Measurements from ENCODE around the gene C2orf42.
"Not testable (repeated sequence)": the region's sequence is repeated elsewhere in the genome, so short reads cannot be mapped to it uniquely, and the experiment has no call there.

The C2orf42 gene

DNA sequence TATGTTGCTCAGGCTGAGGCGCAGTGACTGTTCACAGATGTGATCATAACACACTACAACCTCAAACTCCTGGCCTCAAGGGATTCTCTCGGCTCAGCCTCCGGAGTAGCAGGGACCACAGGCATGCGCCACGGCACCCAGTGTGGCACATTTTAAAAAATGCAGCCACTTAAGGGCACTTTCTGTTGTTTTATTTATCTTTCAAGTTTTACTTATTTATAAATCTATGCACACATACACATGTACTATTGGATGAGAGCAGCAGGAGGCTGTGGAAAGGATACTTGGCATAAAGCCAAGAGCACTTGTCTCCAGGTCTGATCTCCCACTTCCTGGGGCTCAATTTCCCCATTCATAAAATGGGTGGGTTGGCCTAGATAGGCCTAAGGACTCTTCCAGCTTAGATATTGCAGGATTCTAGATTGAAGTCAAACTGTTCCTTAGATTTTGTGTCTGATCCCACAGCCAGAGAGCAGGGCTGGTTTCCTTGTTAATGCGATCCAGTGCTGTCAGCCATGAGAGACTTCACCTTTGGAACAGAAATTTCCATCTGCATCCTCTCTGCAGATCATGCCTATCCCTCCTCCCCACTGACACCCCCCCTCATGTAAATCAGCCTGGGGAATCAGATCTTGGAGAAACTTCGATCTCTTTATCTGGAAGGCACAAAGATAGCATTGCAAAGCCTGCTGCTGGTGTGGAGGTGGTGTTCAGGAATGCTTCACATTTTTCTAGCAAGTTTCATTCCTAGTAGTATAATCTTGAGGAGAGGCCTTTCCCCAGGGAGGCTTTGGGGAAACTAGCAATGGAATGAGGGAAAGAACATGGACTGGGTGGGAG lies 78.8 kb downstream of the C2orf42 start:
- no peak overlapping the region for H3K4me3 ChIP-seq (ENCODE audit: low read length)
- no peak for TF ChIP-seq ZNF274 (IDR thresholded peaks at IDR 0.05; ENCODE audit: low read depth, low read length)

DNA sequence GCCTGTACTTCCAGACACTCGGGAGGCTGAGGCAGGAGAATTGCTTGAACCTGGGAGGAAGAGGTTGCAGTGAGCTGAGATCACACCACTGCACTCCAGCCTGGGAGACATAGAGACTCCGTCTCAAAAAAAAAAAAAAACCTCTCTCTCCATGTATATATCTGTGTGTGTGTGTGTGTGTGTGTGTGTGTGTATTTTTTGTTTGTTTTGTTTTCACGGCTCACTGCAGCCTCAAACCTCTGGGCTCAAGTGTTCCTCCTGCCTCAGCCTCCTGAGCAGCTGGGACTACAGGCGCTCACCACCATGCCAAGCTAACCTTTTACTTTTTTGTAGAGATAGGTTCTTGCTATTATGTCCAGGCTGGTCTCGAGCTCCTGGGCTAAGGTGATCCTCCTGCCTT lies 80.4 kb downstream of the C2orf42 start:
- H3K4me3 ChIP-seq (ENCODE audit: low read length), result not testable (repeated sequence)

DNA sequence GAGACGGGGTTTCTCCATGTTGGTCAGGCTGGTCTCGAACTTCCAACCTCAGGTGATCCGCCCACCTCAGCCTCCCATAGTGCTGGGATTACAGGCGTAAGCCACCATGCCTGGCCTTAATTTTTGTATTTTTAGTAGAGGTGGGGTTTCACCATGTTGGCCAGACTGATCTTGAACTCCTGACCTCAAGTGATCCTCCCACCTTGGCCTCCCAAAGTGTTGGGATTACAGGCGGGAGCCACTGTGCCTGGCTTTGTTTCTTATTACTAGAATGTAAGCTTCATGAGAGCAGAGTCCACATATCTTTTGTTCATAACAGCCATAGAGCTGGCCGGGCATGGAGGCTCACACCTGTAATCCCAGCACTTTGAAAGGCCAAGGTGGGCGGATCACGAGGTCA lies 84.7 kb downstream of the C2orf42 start:
- not testable (repeated sequence) for H3K4me3 ChIP-seq (ENCODE audit: low read length)

DNA sequence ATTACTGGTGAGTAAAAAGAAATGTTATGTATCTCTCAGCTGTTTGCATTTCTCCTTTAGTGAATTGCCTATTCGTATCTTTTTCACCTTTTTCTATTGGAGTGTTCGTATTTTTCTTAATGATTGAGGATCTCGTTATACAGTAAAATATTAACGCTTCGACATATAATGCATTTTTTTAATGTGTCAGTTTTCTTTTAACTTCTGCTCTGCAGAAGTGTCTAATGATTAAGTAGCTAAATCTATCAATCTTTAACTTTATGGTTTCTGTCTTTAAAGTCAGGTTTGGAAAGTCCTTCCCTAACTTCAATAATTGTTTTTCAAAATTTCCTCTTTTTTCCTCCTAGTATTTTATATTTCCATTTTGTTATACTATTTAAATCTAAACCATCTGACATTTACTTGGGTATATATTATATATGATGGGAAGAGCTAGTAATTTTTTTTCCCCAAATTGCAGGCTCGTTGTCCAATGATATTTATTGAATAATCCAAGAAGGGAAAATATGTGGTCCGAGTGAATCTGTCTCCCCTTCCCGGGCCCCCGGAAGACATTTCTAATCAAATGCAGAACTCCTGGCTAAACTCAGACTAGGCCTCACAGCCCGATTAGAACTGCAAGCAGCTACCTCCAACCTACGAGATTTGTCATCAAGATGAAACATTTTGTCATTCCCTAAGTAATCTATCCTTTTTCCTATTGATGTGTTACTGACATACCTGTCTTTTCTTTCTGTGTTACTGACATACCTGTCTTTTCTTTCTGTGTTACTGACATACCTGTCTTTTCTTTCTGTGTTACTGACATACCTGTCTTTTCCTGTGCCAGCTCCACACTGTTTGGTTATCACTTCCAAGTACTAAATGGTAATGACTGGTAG lies 86.3 kb downstream of the C2orf42 start:
- peak overlapping the region; percentile 47 for H3K4me3 ChIP-seq (ENCODE audit: low read length)

DNA sequence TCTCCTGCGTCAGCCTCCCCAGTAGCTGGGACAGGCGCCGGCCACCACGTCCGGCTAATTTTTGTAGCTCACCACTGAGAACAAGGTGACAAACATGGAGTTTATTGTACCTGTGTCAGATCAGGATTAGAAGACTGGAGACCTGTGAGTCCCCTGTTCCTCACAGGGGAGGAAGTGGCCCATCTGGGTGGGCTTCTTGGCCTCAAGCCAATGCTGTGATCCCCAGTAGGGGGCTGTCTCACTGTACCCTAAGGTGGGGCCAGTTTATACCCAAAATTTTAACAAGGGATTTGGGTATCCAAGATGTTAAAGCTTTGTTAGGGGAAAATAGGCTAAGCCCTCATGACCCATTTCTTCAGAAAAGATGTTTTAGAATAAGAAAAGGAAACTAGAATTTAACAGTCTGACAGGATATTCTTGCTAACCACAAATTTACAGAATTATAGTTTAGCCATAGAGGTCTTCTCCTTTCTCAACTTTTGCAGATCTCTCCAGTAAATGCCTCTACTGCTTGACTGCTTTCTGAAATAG lies 87.2 kb downstream of the C2orf42 start:
- peak overlapping the region; percentile 40; the same call in 1 of the 2 replicates for H3K4me3 ChIP-seq (ENCODE audit: low read length)
- TF ChIP-seq ZNF274 (IDR thresholded peaks at IDR 0.05; ENCODE audit: low read depth, low read length), result no peak

More for the DNA sequence above, 86.3 kb downstream of the C2orf42 start:
- no peak for TF ChIP-seq ZNF274 (IDR thresholded peaks at IDR 0.05; ENCODE audit: low read depth, low read length)

DNA sequence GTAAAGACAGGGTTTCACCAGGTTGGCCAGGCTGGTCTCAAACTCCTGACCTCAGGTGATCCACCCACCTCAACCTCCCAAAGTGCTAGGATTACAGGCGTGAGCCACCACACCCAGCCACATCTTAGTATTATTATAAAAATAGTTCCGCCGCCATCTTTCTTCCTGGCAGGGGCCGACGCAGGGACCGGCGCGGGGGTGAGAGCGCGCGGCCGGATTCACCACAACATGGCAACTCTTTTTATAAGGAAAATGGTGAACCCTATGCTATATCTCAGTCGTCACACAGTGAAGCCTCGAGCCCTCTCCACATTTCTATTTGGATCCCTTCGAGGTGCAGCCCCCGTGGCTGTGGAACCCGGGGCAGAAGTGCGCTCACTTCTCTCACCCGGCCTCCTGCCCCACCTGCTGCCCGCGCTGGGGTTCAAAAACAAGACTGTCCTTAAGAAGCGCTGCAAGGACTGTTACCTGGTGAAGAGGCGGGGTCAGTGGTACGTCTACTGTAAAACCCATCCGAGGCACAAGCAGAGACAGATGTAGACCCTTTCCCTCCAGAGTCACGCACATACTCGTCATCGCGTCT lies 88.4 kb downstream of the C2orf42 start:
- not testable (repeated sequence) for H3K4me3 ChIP-seq (ENCODE audit: low read length)

DNA sequence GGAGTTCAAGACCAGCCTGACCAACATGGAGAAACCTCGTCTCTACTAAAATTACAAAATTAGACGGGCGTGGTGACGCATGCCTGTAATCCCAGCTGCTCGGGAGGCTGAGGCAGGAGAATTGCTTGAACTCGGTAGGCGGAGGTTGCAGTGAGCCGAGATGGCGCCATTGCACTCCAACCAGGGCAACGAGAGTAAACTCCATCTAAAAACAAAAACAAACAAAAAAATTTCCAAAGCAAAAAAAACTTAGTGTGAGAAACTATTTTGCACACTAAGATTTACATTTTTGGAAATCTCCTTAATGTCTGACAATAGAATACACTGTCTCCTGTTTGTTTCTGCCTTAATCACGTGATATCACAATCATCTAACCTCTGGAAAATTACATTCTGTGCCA lies 89.1 kb downstream of the C2orf42 start:
- H3K4me3 ChIP-seq (ENCODE audit: low read length), result not testable (repeated sequence)

DNA sequence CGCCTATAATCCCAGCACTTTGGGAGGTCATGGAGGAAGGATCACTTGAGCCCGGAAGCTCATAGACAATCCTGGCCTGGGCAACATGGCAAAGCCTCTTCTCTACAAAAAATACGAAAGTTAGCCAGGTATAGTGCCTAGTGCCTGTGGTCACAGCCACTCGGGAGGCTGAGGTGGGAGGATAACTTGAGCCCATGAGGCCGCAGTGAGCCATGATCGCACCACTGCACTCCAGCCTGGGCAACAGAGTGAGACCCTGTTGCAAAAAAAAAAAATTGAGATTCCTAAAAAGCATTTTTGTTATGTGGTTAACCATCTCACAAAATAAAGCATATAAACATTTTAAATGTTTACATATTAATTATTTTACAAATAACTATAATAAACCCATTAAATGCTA lies 89.6 kb downstream of the C2orf42 start:
- H3K4me3 ChIP-seq (ENCODE audit: low read length), result no peak overlapping the region
- TF ChIP-seq ZNF274 (IDR thresholded peaks at IDR 0.05; ENCODE audit: low read depth, low read length), result no peak
